Esophagus (tissue), 2 donors: ENCODE data around the gene VWA3B. TPM values are rescaled to one million over a fixed set of nuclear protein-coding genes. Genes with fewer than 3 reads are reported as not detected.

Experiments used
- H3K27ac ChIP-seq, 2 donors: one replicate each; pipeline ENCODE4 v1.5.1; 2013; ENCODE audit warnings: low read depth in 2 of 2, mild to moderate bottlenecking in 2 of 2, inconsistent platforms in 1 of 2, low read length in 1 of 2, moderate library complexity in 1 of 2
- H3K27me3 ChIP-seq, 2 donors: one replicate each; pipeline ENCODE4 v1.6.1; 2013; ENCODE audit warnings: low read length in 2 of 2, control low read depth in 1 of 2, mild to moderate bottlenecking in 1 of 2; ENCODE audit not compliant: insufficient read depth in 2 of 2, control insufficient read depth in 1 of 2
- H3K36me3 ChIP-seq, 2 donors: one replicate each; pipeline ENCODE4 v1.6.1; 2013; ENCODE audit warnings: low read length in 1 of 2; ENCODE audit not compliant: control insufficient read depth in 2 of 2, insufficient read depth in 2 of 2
- H3K4me1 ChIP-seq, 2 donors: one replicate each; pipeline ENCODE4 v1.6.1; 2013; ENCODE audit warnings: low read length in 1 of 2; ENCODE audit not compliant: control insufficient read depth in 2 of 2, insufficient read depth in 2 of 2
- H3K4me3 ChIP-seq, 2 donors: one replicate each; pipeline ENCODE4 v1.5.1; 2013; ENCODE audit warnings: low read length in 2 of 2, mild to moderate bottlenecking in 2 of 2, low read depth in 1 of 2, moderate library complexity in 1 of 2
- H3K9me3 ChIP-seq, 2 donors: one replicate each; pipeline ENCODE4 v1.6.1; 2013; ENCODE audit warnings: mild to moderate bottlenecking in 2 of 2, low read depth in 1 of 2, low read length in 1 of 2, moderate library complexity in 1 of 2; ENCODE audit not compliant: control insufficient read depth in 2 of 2, insufficient read depth in 1 of 2
- WGBS, 2 donors: extraction: QIAGEN DNeasy Blood & Tissue Kit; methylation state at CpG; one replicate each; pipeline ENCODE4 v1.1.7; 2013; 5-methylcytosine and 5-hydroxymethylcytosine counted together
- polyA plus RNA-seq, 2 donors: library from polyadenylated mRNA; stranded (reverse); fragments of 200-250 nt; gene quantifications; one replicate each; pipeline ENCODE4 v1.2.3, GENCODE V29; 2013
- donor health status: healthy with polysubstance abuse.
- donor health status: Bipolar disorder and iron deficiency.

VWA3B gene
- polyA plus RNA-seq, 2 donors, result 0.01 to 0.02 TPM

DNA sequence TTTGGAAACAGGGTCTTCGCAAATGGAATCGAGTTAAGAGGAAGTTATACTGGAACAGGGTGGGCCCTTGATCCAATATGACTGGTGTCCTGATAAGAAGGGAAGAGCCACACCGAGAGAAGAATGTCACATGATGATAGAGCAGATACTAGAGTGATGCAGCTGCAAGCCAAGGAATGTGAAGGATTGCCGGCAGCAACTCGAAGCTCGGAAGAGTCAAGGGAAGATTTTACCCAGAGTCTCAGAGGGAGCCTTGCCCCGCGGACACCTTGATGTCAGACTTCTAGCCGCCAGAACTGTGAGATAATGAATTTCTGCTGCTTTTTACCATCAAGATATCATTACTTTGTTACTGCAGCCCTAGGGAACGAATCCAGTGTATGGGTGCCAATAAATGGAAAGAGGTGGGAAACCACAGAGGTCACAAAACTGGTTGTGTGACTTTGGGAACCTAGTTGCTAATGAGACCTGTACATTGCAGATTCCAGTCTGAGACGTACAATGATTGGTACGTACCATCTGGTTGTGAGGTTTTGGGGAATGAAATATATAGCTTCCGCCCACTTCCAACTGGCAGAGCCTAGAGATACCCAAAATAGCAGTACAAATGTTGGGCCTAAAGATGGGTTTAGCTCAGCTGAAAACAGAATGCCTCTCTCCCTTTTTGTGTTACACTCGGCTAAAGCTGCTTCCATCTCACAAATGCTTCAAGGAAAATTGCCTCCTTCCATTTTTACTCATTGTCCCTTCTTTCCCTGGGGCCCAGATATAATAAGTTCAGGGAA lies 28.6 kb upstream of the VWA3B start:
- Histone ChIP-seq H3K36me3 (no peaks in the 10 kb centered on the region), H3K9me3 (no peaks in the 10 kb centered on the region), H3K27me3 (no peaks in the 10 kb centered on the region), H3K27ac (no peak overlapping the region), H3K4me1 (no peaks in the 10 kb centered on the region), H3K4me3 (no peak overlapping the region)
- 84 to 91% methylated on average over 14 of the region's 14 CpGs for WGBS, 2 donors

GRCh38 chr2:98060277-98060676 lies 26.7 kb upstream of the VWA3B start:
- H3K4me3 ChIP-seq, result no peak overlapping the region
- H3K9me3 ChIP-seq, result no peaks in the 10 kb centered on the region
- H3K36me3 ChIP-seq, result no peaks in the 10 kb centered on the region
- H3K27me3 ChIP-seq, result no peaks in the 10 kb centered on the region
- 86 to 87% methylated on average over 6 of the region's 6 CpGs for WGBS, 2 donors
- H3K4me1 ChIP-seq, result no peaks in the 10 kb centered on the region
- no peak overlapping the region for H3K27ac ChIP-seq

- no peaks in the 10 kb centered on the region for H3K36me3 ChIP-seq
- no peak overlapping the region for H3K4me3 ChIP-seq
- no peaks in the 10 kb centered on the region for H3K4me1 ChIP-seq
- no peaks in the 10 kb centered on the region for H3K9me3 ChIP-seq
- no peak overlapping the region for H3K27ac ChIP-seq
- WGBS, 2 donors, result 72 to 81% methylated on average over 4 of the region's 4 CpGs
- H3K27me3 ChIP-seq, result no peaks in the 10 kb centered on the region
Observed at GRCh38 chr2:98063291-98063854, 23.6 kb upstream of the VWA3B start.

DNA sequence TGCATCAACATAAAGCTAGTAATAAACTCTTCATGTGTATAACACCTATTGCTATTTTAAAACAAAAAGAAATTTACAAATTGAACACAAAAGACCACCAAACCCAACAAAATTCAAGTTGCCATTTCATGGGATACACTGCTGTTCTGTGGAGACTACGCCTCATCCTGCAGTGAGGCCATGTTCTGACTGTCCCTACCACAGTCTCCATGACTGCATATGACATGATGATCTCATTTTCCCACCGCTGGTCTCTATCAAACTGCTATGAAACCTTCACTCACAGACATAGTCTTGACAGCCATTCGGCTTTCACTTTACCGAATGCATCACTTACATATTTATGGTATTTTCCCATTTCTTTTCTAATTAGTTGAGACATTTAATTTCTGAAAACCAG lies 21.2 kb upstream of the VWA3B start:
- 93 to 96% methylated on average over 4 of the region's 4 CpGs for WGBS, 2 donors
- no peak overlapping the region for H3K27ac ChIP-seq
- no peaks in the 10 kb centered on the region for H3K9me3 ChIP-seq
- peaks cover 0 to 2% of the 10 kb centered on the region in 2 donors for H3K4me1 ChIP-seq
- no peak overlapping the region for H3K4me3 ChIP-seq
- no peaks in the 10 kb centered on the region for H3K27me3 ChIP-seq
- no peaks in the 10 kb centered on the region for H3K36me3 ChIP-seq

DNA sequence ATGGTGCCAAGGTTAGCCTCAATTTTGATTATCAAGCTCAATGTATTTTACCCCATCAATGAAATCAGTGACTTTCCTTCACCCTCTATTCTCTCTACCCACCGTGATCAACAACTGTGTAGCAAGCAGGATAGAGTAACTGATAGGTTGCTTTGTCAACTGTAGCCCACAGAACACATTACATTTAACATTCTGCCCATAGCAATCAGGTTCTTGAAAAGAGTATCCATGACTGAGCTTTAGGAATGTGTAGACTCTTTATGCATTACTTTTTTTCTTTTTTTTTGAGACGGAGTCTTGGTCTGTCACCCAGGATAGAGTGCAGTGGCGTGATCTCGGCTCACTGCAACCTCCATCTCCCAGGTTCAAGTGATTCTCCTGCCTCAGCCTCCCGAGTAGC lies 19.8 kb upstream of the VWA3B start:
- H3K4me3 ChIP-seq, result no peak overlapping the region
- H3K27ac ChIP-seq, result no peak overlapping the region
- WGBS, 2 donors, result 93 to 94% methylated on average over 5 of the region's 5 CpGs
- H3K27me3 ChIP-seq, result no peaks in the 10 kb centered on the region
- H3K36me3 ChIP-seq, result no peaks in the 10 kb centered on the region
- peaks cover 0 to 2% of the 10 kb centered on the region in 2 donors for H3K4me1 ChIP-seq
- no peaks in the 10 kb centered on the region for H3K9me3 ChIP-seq

DNA sequence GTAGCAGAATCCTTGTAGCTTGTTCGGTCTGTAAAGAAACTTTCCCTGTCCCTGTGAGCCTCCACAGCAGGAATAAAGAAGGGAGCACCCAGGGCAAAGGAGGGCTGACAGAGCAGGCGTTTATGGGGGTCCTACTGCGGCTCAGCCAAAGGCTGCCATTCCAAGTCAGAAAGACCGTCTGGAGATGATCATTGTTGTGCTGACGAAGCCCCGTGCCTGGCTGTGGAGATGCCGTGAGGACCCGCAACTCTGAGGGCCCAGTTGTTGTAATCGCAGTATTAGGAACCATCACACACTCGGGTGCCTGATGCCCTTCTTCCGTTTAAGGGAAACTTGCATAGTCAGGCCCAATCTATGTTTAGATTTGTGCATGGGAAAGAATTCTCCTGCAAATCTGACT lies 16.9 kb upstream of the VWA3B start:
- Histone ChIP-seq H3K4me1 (peaks cover 0 to 2% of the 10 kb centered on the region in 2 donors), H3K27me3 (no peaks in the 10 kb centered on the region), H3K36me3 (no peaks in the 10 kb centered on the region), H3K27ac (peak overlapping the region in 1 of 2 donors; percentile 47), H3K4me3 (no peak overlapping the region), H3K9me3 (peaks cover 0 to 2% of the 10 kb centered on the region in 2 donors)
- WGBS, 2 donors, result 73 to 77% methylated on average over 11 of the region's 11 CpGs

DNA sequence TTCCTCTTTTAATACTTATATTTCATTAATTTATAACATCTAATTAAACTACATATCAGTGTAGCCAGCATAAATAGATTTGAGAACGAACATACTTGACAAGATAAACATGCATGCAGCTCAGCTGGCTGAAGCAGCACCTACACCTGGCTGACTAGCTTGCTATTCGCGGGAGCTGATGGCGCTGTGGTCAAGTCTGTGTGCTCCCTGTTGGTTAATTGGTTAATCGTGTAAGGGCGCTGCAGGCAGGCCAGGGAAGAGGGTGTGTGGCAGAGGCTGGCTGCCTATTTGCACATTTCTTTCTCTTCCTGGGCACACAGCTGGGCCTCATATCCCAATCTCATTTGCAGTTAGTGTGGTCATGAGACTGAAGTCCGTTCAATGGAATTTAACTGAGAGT lies 14.5 kb upstream of the VWA3B start:
- Histone ChIP-seq H3K9me3 (peaks cover 0 to 2% of the 10 kb centered on the region in 2 donors), H3K4me1 (peaks cover 0 to 2% of the 10 kb centered on the region in 2 donors), H3K27ac (no peak overlapping the region), H3K36me3 (no peaks in the 10 kb centered on the region), H3K4me3 (no peak overlapping the region), H3K27me3 (no peaks in the 10 kb centered on the region)
- 86 to 88% methylated on average over 7 of the region's 7 CpGs for whole genome bisulfite sequencing, 2 donors

DNA sequence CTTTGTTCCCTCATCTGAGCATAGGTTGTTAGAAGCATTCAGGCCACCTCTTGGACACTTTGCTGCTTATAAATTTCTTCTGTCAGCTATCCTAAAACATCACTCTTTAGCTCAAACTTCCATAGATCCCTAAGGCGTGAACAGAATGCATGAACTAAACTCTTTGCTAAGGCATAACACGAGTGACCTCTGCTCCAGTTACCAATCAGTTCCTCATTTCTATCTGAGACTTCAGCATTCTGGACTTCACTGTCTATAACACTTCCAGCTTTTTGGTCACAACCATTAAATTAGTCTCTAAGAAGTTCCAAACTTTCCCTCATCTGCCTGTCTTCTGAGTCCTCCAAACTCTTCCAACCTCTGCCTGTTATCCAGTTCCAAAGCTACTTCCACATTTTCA lies 8.3 kb upstream of the VWA3B start:
- H3K4me1 ChIP-seq, result no peaks in the 10 kb centered on the region
- H3K9me3 ChIP-seq, result peaks cover 4 to 5% of the 10 kb centered on the region in 2 donors
- WGBS, 2 donors, result 83 to 89% methylated on average over 2 of the region's 2 CpGs
- no peak overlapping the region for H3K27ac ChIP-seq
- H3K36me3 ChIP-seq, result no peaks in the 10 kb centered on the region
- H3K4me3 ChIP-seq, result no peak overlapping the region
- H3K27me3 ChIP-seq, result no peaks in the 10 kb centered on the region

DNA sequence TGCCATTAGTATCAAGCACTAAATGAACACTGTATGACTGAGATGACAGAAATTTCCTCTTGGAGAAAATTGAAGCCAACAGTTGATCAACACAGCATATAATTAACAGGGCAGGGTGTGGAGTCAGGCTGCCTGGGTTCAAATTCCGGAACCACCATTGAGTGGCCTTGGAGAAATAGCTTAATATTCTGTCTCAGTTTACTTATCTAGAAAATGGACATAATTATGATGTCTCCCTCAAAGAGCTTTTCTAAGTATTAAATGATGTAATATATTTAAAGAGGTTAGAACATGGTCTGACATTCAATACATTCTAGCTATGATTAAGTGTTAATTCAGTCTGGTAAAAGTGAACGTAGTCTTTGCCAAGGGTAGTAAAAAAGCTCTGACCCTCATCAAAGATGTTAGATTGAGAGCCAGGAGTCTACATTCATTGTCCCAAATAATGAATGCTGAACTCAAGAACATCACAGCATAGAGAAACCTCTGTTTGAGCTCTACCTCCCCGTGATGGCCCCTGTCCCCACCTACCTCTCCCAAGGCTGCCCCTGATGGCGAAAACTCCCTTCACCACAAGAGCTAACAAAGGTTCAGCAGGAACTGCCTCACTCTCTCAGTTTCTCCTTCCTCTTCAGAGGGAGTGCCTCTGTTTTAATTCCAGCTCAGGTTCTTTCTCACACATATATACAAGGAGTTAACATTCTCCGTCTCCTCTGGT lies 2.7 kb upstream of the VWA3B start:
- no peak overlapping the region for H3K27ac ChIP-seq
- H3K27me3 ChIP-seq, result no peaks in the 10 kb centered on the region
- WGBS, 2 donors, result 52 to 73% methylated on average over 5 of the region's 5 CpGs

More for the DNA sequence above, 2.7 kb upstream of the VWA3B start:
- peaks cover 3 to 11% of the 10 kb centered on the region in 2 donors for H3K4me1 ChIP-seq
- H3K9me3 ChIP-seq, result no peaks in the 10 kb centered on the region
- no peak overlapping the region for H3K4me3 ChIP-seq
- no peaks in the 10 kb centered on the region for H3K36me3 ChIP-seq
